Hematopoietic multipotent progenitor cell treated with erythropoietin and hydrocortisone succinate and interleukin-3 and kit ligand, for 17 days (in vitro differentiated cells): ENCODE measurements around the gene TRPM5.
A peak's percentile ranks its signal among the peaks of the same experiment; 100 is the strongest.

ENCODE experiments used
- DNase-seq: peaks from one replicate; pipeline ENCODE4 v3.0.0-alpha.2; 2015; ENCODE audit warnings: low spot score

TRPM5 gene

DNA sequence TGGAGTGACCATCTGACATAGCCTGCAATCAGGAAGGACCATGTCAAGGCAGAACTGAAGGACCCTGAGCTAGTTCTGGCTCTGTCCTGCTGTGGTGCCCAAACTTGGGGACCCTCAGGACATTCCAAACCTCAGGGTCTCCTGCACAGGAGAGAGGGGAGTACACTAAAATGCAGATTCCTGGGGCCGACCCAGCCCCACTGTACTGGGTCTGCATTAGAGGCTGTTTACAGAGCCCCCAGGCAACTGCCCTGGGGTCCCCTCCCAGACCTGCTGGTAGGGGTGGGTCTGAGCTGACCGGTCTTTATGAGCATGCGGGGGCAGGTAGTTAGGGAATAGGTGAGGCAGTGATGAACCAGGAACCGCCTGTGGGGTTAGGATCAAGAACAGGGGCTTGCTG, 6.8 kb downstream of the TRPM5 start:
- no peak for DNase-seq

DNA sequence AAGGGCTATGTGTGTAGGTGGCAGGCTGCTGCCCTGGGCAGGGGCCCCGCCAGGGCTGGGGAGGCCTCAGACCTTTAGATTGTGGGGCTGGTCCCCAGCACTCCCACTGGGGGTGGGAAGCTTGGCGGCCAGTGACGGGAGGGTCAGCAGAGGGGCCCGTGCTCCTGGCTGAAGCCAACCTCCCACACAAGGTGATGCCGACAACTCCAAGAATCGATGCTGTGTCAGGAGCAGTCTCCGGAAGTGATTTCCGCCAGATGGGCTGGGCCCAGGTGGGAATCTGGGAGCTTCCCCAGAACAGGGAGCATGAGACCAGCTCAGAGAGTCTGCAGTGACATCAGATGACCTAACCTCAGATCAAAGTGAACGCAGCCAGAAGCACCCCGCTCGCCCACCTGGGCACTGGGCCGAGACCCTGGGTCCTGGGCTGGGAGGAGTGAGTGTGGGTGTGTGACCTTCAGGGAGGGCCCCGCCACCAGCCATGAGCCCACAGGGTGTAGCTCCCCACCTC, 7.7 kb downstream of the TRPM5 start:
- no peak for DNase-seq

DNA sequence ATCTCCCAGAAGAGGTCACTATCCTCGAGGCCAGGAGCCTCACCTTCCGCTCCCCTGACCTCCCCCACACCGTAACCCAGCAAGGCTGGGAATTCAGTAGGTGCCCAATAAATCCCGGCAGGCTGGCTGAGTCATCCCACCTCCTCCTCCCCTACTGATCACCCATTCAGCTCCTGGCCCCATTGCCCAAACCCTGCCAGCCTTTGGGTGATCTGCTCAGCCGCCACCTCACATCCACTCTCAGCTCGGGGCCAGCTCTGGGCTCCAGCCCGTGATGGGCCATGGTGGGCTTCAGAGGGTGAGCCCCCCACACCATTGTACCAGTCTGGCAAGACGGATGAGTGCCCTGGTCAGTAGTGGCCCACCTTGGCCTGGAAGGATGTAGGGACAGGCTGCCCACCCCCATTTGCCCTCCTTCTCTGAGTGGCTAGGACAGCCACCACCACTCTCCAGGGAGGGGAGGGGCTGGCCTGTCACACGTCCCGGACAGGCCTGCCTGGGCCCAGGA, 8.2 kb downstream of the TRPM5 start:
- DNase-seq, result no peak

GRCh38 chr11:2435288-2436012, 8.9 kb downstream of the TRPM5 start:
- DNase-seq, result no peak

- DNase-seq, result no peak
These were observed 9.6 kb downstream of the TRPM5 start for GRCh38 chr11:2434506-2435255.

GRCh38 chr11:2434008-2434407, 10.3 kb downstream of the TRPM5 start:
- DNase-seq, result no peak

DNA sequence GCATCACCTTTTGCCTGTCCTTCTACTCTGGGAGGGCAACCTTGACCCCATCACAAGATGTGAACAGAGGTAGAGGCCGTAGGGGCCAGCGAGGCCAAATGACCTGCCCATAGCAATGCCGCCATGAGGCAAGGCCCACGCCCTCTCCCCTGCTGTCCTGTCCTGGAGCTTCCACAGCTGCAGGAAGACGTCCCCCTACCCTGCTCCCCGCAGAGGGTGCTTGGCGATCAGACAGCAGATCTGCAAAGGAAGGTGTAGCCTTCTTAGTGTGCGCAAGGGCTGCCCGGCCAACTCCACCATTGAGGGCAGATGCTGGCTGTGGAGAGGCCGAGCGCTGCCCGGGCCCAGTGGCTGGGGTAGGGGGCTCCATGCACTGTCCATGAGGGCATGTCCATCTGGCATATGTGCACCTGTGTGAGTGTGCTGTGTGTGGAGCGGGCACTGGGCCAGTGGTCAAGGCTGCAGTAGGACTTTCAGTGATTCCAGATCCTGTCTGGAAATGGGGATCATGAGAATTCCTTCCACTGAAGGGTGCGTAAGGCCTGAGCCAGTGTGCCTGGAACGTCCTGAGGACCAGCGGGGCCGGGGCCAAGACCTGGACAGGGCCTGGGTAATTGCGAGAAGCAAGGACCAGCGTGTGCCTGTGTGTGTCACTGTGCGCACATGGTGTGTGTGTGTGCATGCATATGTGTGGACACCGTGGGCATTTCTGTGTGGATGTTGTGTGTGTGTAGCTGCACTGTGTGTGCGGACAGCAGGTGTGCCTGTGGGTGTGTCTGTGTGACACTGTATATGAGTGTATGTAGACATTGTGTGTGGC, 11.0 kb downstream of the TRPM5 start:
- no peak for DNase-seq

DNA sequence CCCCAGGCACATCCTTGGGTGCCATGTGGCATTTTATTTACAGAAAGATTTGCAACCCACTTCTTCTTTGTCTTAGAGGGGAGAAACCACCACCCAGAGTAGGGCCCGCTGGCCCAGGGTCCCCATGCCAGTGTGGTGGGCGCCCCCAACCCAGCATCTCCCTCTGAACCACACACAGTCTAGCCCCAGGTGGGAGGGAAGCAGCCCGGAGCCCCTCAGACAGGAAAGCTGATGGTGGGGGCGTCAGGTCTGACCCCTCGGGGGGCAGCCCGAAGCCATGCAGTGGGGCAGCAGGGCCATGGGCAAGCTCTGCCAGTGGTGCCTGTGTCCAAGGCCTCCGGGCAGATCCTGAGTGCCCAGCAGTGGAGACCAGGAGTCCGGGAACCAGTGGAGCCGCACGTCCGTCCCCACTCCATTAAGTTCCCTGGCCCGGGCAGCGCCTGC, 11.7 kb downstream of the TRPM5 start:
- DNase-seq, result no peak

- no peak for DNase-seq
These were observed 12.1 kb downstream of the TRPM5 start for GRCh38 chr11:2432171-2432621.

- DNase-seq, result no peak
These were observed 12.9 kb downstream of the TRPM5 start for GRCh38 chr11:2431395-2431794.

GRCh38 chr11:2428322-2428795, 16.0 kb downstream of the TRPM5 start:
- peak; percentile 67 for DNase-seq

- DNase-seq, result no peak
These were observed 16.5 kb downstream of the TRPM5 start for GRCh38 chr11:2427721-2428321.

GRCh38 chr11:2426826-2427521, 17.3 kb downstream of the TRPM5 start:
- no peak for DNase-seq

DNA sequence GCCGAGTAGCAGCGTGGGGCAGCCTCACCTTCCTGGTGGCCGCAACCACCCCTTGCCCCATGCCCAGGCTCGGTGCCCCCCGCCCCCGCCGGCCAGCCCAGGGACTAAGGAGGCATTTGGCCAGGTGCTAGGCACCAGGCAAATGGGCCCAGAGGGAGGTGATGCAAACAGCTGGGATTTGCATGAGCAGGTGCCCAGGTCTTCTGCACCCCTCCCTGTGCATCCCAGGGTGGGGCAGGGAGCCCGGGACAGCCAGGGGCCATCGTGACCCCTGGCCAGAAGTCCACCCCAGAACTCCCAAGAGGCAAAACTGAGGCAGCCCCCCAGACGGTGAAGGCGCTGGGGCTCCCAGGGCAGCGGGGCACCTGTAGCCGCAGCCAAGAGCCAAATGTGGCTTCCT, 18.1 kb downstream of the TRPM5 start:
- no peak for DNase-seq

DNA sequence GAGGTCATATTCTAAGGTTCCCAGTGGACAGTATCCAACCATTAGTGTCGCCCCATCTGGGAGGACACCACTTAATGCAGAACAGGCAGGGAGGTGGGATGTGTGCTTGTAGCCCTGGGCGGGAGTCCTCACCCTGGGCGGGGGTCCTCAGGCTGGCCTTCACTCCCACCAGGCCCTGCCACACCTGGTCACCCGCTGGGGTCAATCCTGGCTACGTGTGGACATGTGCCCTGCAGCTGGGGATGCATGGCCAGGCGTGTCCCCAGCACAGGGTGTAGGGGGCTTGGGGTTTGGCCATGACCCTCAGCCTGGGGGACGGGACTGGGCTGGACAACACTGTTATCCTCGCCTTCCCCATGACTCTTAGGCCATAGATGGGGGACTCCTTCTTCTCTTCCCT, 18.8 kb downstream of the TRPM5 start:
- DNase-seq, result no peak

DNA sequence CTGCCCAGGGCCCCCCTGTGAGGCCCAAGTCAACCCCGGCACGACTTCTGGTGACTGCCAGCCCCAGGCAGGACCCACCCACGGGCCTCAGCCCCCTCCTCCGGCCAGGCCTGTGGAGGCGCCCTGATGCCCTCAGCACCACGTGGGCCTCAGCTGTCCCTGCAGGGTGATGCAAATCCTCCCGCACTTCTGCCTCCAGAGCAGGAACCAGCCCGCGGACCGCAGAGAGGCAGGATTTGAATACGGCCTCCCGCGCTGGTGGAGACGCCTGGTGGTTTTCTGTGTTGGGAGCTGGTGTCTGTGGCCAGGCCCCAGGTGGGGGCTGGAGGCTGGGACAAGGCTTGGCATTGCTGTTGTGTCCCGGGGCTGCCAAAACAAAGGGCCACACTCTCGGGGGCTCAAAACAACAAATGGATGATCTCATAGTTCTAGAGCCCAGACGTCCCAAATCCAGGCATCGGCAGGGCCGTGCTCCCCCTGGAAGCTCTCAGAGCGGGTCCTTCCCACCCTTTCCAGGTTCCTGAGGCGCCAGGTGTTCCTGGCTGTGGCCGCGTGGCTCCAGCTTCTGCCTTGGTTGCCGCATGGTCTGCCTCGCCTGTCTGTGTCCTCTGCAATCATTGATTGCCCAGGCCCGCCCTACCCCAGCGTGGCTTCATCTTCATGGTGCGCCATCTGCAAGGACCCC, 19.4 kb downstream of the TRPM5 start:
- DNase-seq, result no peak

DNA sequence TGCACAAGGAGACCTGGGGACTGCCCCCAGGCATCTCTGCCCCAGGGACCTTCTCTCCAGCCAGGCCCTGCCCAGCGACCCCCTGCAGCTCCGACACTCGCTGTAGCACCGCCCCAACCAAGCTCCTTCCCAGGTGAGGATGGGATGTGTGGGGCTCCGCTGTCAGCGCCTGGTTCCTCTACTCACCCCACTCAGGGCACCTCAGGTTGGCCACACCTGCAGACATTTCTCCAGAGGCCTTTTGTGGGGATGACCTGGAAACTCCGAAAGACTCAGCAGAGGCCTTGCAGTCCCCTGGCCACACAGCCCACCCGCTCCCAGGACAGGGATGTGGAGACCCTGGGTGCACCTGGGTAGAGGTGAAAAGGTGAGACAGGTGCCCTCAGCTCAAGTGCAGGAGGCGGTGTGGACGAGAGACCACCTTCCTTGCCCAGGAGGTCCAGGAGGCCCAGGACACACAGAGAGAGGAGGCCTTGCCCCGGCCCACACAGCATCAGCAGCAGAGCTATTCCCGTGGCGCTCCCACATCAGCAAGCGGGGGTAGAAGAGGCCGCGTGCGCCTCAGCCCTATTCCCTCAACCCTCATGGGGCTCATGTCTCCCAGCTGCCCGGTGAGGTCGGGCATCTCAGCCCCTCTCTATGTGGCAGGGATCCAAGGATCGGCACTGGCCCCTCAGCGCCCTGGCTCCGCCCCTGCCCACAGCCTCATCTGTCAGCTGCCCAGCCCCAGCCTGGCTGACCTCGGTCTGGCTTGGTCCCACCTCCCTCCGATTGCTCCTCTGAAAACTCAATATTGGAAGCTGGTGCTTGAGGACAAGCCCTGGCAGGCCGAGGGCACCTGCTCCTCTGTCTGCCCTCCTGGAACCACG, 20.9 kb downstream of the TRPM5 start:
- no peak for DNase-seq

DNA sequence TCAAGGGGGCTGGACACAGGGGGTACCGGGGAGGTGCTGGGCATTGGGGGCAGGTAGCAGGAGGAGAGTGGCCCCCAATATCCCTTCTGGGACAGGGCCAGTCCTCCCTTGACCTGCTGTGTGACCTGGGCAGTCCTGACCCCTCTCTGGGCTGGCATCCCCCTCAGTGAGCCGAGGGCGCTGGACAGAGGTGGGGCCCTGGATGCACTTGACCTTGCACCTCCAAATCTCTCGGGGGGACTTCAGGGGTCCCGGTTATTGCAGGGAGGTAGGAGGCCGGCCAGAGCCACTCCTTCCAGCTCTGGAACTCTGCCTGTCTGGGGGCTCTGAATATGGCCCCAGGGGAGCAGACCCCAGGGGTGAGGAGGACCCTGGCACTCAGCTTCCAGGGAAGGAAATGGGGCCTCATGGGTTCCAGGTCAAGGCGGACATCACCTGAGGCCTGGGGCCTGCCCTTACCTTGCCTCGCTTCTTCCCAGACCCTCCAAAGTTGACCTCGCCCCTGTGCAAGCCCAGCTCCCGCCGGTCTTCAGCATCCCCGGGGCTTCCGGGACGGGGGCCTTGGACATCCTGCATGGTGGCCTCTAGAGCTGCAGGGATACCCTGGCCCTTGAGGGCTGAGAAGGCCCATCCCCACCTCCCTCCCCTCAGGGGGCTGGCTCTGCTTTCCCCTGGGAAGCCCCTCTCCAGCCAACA, 21.7 kb downstream of the TRPM5 start:
- DNase-seq, result no peak

GRCh38 chr11:2421996-2422395, 22.3 kb downstream of the TRPM5 start:
- no peak for DNase-seq
